ENCODE results near the gene SDF2.

DNA sequence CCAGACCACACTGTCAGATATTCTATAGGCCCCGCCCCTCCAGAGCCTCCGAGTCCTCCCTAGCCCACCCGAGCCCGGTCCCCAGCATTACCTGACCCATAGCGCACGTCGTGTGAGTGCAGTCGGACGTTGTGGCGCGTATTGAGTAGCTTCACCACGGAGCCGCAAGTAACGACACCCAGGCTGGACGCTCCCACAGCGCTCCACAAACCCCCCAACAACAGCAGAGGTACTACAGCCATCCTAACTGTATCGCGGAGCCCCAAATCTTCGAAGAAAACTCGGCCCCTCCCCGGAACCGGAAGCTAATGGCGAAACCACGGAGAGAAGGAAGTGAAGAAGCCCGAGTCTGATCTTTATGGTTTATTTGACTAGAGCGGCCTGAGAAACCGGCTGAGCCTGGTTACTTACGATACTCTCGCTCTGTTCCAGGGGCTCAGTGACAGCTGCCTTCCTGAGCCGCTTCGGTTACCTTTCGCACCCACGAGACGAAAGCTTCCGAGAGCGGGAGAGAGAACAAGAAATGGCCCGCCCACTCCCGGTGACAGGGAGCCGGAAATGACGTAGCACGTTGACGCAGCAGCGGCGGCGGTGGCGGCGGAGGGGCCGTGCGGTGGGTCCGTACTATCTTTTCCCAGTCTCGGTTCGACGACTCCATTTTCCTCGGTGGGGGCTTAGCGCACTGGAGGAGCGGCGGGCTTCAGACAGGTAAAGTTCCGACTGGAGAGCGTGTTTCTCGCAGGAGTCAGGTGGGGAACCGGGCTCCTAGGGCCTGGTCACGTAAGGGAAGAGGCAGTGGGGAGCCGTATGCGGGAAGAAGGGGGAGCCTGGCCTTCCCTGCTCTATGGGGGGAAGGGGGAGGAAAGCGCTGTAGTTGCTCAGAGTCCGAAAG lies at the start of gene SDF2, which contains the start of gene SUPT6H:
- TF ChIP-seq, protein P1, sequence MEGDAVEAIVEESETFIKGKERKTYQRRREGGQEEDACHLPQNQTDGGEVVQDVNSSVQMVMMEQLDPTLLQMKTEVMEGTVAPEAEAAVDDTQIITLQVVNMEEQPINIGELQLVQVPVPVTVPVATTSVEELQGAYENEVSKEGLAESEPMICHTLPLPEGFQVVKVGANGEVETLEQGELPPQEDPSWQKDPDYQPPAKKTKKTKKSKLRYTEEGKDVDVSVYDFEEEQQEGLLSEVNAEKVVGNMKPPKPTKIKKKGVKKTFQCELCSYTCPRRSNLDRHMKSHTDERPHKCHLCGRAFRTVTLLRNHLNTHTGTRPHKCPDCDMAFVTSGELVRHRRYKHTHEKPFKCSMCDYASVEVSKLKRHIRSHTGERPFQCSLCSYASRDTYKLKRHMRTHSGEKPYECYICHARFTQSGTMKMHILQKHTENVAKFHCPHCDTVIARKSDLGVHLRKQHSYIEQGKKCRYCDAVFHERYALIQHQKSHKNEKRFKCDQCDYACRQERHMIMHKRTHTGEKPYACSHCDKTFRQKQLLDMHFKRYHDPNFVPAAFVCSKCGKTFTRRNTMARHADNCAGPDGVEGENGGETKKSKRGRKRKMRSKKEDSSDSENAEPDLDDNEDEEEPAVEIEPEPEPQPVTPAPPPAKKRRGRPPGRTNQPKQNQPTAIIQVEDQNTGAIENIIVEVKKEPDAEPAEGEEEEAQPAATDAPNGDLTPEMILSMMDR (IDR thresholded peaks at IDR 0.05) = peak in 3 of 6 experiments; percentile 4 to 16 (median 12)
- peak in 2 of 4 donors; percentile 12 to 48 for TF ChIP-seq EP300 (IDR thresholded peaks at IDR 0.05)
- TF ChIP-seq POLR2AphosphoS5 (IDR thresholded peaks at IDR 0.05) = peak; percentile 97 to 99
